LNCaP clone FGC (cell line): ENCODE measurements around the gene RERGL.

Source experiments
- DNase-seq: peaks from one replicate; pipeline ENCODE4 v3.0.0-alpha.2; 2011; ENCODE audit warnings: low read depth
- H3K4me3 ChIP-seq: 2 replicates; pipeline ENCODE4 v1.5.1; 2011; ENCODE audit warnings: mild to moderate bottlenecking, low read depth, low read length, control low read depth
- CTCF ChIP-seq: IDR thresholded peaks from 2 replicates; pipeline ENCODE4 v1.5.1; 2012; ENCODE audit warnings: mild to moderate bottlenecking; ENCODE audit not compliant: control insufficient read depth, insufficient read depth; ENCODE audit errors: extremely low read depth

The RERGL gene

GRCh38 chr12:18108611-18109010 is 18.6 kb upstream of the RERGL start:
- TF ChIP-seq CTCF: no peak
- H3K4me3 ChIP-seq: no peak overlapping the region
- DNase-seq: no peak

- no peak for TF ChIP-seq CTCF
- no peak for DNase-seq
- no peak overlapping the region for H3K4me3 ChIP-seq
Measured at GRCh38 chr12:18103624-18104023, 13.6 kb upstream of the RERGL start.

- no peak for TF ChIP-seq CTCF
- H3K4me3 ChIP-seq: no peak overlapping the region
- no peak for DNase-seq
Measured at GRCh38 chr12:18101043-18101442, 11.1 kb upstream of the RERGL start.

DNA sequence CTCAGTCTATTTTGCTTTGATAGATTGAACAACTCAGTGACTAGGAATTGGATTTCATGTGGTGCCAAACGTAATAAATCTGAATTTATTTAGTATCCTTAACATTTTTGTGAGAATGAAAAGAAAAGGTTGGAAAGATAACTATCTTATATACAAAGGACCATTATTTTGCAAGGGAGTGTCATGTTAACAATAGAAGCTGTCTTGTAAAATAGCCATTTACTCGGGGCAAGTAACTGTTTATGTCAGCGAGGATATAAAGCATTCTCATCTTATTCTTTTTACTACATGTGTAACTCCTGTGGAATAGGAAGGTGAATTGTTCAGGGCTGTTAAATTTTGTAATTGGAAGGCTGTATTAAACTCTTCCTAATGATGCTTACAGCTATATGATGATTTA is 5.9 kb downstream of the RERGL start:
- no peak for TF ChIP-seq CTCF
- DNase-seq: no peak
- no peak overlapping the region for H3K4me3 ChIP-seq

- no peak for TF ChIP-seq CTCF
- DNase-seq: no peak
Measured at GRCh38 chr12:18079541-18080246, 10.3 kb downstream of the RERGL start.

GRCh38 chr12:18074001-18074400 is 16.0 kb downstream of the RERGL start:
- no peak for DNase-seq
- no peak overlapping the region for H3K4me3 ChIP-seq
- TF ChIP-seq CTCF: no peak

More at GRCh38 chr12:18079541-18080246, 10.3 kb downstream of the RERGL start:
- H3K4me3 ChIP-seq: no peak overlapping the region

DNA sequence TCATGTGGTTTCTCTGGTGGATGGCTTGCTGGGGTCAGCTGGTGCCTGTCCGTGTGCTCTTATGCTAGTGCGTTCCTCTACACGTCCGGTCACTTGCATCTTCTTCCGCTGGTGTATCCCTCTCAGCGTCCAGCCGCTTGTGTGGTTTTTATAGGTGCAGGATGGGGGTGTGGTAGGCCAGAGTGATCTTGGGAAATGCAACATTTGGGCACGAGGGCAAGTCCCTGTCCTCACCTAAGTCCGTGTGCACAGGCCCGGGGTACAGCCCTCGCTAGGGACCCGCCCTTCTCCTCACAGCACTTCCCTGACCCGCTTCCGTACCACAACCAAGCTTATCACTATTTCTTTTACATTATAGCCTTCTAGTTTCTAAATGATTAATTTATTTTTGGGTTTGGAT is 17.3 kb downstream of the RERGL start:
- no peak overlapping the region for H3K4me3 ChIP-seq
- no peak for DNase-seq
- no peak for TF ChIP-seq CTCF
